Activated CD8-positive, alpha-beta memory T cell treated with anti-CD3 and anti-CD28 coated beads for 48 hours (primary cell): ENCODE results near the gene NPC1L1.

Source experiments
- DNase-seq, 3 experiments: peaks; one replicate each; pipeline ENCODE4 v3.0.0-alpha.2; 2020; ENCODE audit warnings: low read depth in 2 of 3, low spot score in 2 of 3

NPC1L1 gene, protein sequence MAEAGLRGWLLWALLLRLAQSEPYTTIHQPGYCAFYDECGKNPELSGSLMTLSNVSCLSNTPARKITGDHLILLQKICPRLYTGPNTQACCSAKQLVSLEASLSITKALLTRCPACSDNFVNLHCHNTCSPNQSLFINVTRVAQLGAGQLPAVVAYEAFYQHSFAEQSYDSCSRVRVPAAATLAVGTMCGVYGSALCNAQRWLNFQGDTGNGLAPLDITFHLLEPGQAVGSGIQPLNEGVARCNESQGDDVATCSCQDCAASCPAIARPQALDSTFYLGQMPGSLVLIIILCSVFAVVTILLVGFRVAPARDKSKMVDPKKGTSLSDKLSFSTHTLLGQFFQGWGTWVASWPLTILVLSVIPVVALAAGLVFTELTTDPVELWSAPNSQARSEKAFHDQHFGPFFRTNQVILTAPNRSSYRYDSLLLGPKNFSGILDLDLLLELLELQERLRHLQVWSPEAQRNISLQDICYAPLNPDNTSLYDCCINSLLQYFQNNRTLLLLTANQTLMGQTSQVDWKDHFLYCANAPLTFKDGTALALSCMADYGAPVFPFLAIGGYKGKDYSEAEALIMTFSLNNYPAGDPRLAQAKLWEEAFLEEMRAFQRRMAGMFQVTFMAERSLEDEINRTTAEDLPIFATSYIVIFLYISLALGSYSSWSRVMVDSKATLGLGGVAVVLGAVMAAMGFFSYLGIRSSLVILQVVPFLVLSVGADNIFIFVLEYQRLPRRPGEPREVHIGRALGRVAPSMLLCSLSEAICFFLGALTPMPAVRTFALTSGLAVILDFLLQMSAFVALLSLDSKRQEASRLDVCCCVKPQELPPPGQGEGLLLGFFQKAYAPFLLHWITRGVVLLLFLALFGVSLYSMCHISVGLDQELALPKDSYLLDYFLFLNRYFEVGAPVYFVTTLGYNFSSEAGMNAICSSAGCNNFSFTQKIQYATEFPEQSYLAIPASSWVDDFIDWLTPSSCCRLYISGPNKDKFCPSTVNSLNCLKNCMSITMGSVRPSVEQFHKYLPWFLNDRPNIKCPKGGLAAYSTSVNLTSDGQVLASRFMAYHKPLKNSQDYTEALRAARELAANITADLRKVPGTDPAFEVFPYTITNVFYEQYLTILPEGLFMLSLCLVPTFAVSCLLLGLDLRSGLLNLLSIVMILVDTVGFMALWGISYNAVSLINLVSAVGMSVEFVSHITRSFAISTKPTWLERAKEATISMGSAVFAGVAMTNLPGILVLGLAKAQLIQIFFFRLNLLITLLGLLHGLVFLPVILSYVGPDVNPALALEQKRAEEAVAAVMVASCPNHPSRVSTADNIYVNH (N-terminal part only)

DNA sequence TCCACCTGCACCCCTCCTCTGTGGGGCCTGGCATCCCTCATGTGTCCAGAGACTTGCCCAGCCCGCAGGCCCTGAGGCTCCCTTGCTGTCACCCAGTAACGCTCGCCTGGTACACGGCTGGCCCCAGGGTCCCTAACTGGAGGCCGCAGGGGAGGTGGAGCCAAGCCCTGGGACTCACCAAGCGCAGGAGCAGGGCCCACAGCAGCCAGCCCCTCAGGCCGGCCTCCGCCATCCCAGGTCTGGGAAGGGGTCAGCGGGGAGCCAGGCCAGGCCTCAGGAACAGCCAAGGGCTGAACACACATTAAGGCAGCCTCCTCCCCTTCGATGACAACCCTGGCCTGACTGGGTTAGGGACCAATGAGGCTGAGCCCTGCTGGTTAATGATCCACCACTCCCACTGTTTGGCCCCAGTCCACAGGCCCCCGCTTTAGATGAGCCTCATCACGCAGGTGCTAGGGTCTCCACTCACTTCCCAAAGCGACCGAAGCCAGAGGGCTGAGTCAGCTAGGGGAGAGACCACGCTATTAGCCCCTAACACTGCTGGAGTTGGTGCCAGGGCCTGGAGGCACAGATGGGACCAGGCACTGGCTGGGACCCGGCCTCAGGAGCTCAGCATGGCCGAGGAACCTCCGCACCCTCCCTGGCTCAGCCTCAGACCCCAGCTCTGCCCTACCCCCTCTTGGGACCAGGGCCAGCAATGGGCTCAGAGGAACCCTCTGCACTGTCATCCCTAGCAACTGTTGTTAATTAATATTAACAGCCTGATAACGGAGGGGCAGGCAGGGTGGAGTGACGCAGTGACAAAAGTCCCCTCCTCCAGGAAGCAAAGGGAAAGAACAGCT lies at the start of gene NPC1L1:
Gene NPC1L1 (minus strand): TSS at position 303 of the 842 bp plus-strand sequence. CDS start 71 bp downstream, at position 232.
- DNase-seq, result no peak

DNA sequence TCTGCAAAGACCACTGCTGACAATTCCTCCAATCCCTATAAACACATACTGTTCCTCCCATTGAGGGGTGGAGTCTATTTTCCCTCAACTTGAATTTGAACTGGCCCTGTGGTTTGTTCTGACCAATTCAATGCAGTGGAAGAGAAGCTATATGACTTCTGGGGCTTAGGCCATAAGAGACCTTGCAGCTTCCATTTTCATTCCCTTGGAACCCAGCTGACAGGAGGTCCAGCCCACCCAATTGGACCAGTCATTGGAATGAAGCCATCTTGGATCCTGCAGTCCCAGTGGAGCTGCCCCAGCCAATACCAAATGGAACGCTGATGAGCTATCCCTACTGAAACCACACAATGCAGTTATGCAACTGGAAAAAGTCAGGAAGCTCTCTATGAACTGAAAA lies 49.8 kb upstream of the NPC1L1 start:
- no peak for DNase-seq

DNA sequence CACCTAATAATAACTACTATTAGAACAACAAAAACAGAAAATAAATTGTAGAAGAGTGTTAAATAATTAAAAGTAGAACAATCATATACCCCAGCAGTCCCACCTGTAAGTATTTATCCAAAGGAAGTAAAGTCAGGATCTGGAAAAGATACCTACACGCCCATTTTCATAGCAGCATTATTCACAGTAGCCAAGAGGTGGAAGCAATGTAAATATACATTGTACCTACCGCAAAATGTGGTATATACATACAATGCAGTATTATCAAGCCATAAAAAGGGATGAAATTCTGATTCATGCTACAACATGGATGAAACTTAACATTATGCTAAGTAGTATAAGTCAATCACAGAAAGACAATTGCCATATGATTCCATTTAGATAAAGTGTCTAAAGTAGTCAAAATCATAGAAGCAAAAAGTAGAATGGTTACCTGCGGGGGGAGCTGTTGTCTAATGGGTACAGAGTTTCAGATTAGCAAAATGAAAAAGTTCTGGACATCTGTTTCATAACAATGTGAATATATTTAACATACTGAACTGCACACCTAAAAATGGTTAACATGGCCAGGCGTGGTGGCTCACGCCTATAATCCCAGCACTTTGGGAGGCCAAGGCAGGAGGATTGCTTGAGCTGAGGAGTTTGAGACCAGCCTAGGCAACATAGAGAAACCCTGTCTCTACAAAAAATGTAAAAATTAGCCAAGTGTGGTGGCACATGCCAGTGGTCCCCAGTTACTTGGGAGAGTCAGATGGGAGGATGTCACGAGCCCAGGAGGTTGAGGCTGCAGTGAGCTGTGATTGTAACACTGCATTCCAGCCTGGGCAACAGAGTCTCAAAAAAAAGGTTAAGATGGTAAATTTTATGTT lies 46.9 kb upstream of the NPC1L1 start:
- DNase-seq, result no peak

DNA sequence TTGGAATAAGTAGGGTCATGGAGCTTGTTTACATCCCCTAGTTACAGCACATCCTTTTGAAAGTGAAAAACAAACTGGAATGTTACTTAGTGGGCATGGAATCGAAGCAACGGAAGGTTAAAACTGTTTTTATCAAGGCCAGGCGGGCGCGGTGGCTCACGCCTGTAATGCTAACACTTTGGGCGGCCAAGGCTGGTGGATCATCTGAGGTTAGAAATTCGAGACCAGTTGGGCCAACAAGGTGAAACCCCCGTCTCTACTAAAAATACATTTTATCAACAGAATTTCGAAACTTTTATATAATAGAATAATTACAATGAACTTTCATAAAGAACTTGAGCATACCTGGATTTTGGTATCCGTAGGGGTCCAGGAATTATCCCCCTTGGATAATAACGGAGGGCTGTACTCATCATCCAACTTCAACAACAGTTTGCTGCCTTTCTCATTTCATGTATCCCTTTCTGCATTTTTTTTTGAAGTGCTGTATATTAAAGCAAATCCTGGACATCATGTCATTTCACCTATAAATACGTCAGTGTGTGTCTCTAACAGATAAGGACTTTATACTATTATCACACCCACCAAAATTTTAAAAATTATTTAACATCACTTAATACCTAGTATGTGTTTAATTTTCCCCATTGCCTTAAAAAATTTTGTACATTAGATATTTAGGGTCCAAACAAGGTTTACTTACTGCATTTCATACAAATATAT lies 42.2 kb upstream of the NPC1L1 start:
- no peak for DNase-seq

DNA sequence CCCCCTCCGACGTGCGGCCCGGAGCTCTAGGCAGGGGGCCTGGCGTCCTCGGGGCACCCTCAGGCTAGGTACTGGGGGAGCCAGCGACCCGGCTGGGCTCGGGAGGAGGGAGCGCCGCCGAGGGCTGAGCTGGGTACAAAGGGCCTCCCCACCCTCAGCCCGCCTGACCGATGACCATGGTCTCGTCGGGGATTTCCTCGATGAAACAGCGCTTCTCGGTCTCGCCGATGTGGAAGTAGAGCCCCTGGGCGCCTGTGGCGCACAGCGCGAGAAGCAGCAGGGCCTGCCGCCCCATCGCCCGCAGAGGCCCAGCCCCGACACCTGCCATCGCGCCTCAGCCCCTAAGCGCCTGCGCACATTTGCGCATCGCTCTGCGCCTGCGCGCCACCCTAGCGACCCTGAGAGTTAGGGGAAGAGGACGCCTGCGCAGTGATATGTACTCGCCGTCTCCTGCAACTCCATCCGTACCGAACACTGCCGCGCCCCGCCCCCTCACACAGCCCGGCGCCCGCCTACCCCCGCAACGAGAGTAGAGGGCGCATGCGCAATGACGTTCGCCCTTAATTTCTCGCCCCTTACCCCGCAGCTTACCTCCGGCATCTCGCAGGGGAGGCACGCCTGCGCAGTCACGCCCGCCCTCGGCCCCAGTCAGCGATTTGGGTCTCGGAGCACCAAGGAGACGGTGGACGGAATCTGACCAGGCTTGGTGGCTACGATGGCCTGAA lies 40.9 kb upstream of the NPC1L1 start, which contains the start of gene TMED4:
Gene TMED4 (minus strand): TSS at position 353 of the 725 bp plus-strand sequence. CDS start 25 bp downstream, at position 328.
- DNase-seq, result peak; percentile 97 to 100 (median 99)

DNA sequence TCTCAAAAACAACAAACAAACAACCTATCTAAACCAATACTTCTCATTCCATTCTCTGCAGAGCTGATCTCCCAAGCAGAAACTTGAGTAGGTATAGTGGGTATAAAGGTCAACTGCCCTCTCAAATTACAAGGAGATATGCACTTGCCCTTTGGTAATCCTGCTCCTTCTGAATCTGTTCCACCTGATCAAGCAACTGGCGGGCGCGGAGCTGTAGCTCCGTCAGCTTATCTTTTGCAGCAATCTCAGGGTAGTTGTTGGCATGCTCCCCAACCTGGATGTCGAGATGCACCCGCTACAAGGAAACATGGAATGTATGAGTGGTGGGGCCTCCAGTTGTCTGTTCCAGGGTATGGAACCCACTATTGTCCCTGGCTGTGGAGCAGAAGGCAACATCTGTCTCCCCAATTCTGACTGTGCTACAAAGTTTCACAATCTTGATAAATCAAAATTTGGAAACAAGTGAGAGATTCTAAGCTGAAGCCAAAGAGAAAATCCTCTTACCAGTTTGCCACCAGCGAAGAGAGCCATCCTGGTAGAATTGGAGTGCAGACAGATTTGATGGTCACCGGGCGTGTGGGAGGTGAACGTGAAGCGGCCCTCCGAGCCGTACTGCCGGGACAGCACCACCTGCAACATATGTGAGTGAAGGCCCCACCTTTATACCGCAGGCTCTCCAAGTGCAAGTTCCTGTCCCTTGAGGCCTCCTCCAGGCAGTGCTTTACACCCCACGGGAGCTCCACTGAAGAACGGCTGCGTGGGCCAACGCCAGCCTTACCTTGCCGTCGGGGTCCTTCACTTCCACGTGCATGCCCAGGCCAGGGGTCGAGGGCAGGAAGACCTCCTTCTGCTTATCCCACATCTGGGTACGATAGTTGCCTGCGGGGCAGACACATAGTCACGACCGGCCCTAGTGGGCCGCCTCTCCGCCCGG lies 40.1 kb upstream of the NPC1L1 start:
- peak in 1 of 3 experiments; percentile 9 for DNase-seq

DNA sequence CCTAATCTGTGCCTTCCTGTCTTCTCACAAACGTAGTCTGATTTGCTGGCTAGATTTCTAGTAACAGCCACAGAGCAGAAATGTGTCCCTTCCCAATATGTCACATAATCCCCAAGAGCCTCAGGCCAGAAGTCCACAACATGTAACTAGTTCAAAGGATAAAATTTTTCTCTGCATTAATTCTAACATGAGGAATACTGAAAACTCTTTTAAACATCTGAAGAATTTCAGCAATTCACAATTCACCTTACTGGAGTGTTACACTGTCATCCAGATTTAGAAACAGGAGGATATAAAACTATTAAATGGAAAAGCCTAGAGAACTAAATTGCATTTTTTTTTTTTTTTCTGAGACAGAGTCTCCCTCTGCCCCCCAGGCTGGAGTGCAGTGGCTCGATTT lies 35.1 kb upstream of the NPC1L1 start:
- no peak for DNase-seq

DNA sequence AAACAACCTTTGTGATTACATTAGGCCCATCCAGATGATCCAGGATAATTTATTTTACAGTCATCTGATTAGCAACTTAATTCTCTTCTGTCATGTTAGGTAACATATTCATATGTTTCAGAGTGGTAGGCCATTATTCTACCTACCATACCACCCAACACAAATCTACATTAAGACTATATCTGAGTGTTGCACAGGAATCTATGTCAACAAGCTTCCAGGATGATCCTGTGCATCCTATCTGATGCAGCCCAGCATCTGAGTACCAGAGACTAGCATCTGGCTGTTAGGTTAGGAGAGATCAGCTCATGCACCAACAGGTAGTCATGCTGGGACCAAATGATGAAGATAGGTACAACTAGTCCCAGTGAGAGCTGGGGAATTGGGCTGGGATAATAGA lies 33.9 kb upstream of the NPC1L1 start:
- no peak for DNase-seq

DNA sequence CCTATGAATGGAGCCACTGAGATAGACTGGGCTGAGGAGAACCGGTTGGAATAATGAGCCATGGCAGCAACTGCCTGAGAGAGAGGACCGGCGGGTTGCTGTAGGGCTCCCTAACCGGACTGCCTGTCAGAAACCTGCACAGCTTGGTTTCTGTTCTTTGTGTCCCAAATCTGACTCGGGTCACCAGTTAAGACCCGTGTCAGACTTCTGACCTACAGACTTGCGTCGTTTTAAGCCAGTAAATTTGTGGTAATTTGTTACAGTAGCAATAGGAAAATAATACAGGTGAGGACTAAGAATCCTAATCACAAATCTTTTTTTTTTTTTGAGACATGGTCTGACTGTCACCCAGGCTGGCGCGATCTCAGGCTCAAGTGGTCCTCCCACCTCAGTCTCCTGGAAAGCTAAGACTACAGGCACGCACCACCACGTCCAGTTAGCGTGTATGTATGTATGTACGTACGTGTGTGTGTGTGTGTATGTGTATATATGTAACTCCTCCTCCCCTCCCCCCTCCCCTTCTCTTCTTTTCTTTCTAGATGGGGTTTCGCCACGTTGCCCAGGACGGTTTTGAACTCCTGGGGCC lies 33.2 kb upstream of the NPC1L1 start:
- DNase-seq, result no peak

DNA sequence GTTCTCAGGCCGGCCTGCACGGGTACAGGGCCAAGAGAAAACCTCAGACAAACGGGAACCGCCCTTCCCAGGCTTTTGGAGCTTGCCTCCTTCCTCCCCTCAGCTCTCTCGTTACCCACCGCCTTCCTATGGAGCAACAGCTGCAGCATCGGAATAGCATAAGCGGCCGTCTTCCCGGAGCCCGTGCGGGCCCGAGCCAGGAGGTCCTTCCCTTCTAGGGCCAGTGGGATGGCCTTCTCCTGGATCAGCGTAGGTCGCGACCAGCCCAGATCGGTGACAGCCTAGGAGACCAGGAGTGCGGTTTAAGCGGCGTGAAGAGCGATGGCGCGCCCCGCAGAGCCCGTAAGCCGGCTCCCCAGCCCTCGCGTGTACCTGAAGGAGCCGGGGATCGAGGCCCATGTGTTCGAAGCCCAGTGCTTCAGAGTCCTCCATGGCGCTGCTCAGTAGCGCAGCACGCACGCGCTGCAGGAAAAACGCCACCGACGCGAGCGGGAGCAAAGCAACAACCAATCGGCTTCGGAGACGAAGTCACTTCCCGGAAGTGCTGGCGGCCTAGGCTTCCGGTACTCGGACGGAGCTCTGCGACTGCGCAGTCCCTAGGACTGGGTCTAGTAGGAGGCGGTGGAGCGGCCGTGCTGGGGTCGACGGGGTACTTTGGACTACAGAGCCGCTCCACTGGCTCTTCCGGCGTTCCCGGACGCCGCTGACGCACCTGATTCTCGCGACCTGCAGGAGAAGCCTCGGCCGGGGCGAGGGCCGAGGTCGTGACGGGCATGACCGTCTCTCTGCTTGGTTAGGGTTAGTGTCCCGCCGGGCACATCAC lies 32.5 kb upstream of the NPC1L1 start, which contains the start of gene DDX56:
Gene DDX56 (minus strand): TSS at position 445 of the 823 bp plus-strand sequence. CDS start 13 bp downstream, at position 432.
- DNase-seq, result peak; percentile 58 to 90 (median 81)

DNA sequence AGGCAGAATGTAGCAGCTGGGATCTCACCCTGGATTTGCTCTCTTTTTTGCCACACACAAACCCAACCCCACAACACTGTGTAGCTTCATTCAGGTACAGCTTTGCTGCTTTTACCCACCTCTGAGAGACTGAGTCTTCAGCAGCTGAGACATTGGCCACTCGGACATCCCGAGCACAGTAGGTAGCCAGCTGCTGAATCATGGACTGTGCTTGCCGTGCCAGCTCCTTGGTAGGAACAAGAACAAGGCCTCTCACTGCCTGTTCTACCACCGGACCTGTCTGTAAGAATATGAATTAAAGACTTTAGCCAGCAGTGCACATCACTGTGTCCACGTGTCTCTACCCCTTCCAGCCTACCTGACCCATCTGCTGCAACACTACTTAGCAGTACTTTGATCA lies 31.6 kb upstream of the NPC1L1 start:
- DNase-seq, result no peak

DNA sequence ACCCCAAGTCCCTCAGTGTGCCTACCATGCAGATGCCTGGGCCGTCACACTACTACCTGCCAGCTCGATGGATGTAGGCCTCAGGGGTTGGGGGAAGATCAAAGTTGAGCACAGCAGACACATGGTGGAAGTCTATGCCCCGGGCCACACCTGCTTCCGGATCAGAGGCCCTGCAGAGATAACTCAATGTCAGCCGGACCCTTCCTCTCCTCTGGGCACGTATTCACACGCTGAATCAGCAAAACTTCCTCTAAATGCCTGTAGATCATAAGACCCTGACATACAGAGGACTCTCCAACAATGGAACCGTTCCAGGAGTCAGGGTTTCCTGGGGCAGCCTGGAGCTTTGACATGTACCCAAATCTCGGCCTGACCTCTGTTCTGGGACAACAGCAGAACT lies 28.8 kb upstream of the NPC1L1 start:
- no peak for DNase-seq

DNA sequence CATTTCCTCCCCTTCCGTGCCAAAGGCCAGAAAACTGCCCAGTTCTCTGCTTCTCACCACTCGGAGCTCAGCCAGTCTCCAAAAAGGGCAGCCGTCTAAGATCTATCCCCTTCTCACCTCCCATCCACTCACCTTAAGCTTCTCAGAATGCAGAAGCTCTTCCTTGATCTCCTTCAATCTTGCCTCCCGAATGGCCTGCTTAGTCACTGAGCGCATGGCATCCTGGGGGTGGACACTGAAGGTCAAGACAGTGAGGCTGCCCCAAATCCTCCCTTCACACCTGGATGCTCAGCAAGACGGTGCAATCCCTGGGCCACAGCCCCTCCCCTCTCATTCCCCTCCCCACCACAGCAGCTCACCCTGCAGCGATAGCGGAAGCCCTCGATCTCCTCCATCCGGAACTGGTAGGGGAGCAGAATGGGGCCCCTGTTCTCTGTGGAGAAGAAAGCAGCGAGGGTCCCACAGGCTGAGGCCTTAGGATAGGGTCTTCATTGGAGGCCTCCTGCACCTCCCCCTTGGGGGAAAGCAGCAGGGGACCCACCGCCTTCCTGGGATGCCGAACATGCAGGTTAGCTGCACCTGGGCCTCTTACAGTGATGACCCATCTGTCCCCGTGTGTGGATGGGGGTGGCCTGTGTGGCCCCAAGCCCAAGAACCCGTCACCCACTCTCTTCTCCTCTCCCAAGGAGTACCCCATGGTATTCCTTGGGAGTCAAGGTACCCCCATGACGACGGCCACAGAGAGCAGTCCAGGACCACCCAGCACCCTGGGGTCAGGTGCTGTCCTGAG lies 27.8 kb upstream of the NPC1L1 start:
- no peak for DNase-seq

DNA sequence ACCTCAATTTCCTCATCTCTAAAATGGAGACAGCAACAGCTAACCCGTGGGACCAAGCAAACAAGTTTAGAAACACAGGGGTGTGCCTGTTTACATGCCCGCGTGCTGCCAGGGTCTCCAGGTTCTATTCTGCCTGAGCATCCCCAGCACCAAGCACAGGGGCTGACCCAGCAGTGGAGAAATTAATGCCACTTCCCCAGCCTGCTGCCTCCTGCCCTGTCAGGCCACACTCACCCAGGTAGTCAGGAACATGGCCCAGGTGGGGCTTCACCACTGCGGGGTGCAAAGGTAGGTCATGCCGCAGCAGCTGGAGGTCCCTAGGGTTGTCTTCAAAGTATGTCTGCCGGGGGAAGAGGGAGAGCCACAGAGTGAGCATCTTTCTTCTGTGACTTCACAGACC lies 26.8 kb upstream of the NPC1L1 start:
- DNase-seq, result no peak

DNA sequence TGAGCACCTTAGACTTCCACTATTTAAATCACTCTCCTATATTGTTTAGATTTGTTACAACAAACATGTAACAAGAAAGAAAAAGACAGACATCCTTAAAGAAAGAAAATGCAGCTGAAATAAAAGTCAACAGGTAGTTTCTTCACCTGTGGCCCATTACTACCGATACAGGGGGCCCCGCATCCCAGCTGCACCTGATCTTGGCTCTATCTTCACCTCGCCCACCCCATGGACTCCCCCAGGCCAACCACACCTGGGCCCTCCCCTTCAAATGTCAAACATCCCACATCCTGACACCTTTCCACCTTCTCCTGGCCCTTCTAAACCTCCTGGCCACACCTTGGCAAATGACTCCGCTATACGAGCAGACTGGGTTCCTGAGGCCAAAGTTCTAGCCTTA lies 25.6 kb upstream of the NPC1L1 start:
- DNase-seq, result no peak
